ENCODE measurements around the gene TTC19. TPM values are rescaled to one million over a fixed set of nuclear protein-coding genes. Genes with fewer than 3 reads are reported as not detected.

The TTC19 gene
- polyA plus RNA-seq, 1 donor (not counting 4 experiments of a cell fraction or from before 2014, with no cell fraction given): 14.3 TPM

DNA sequence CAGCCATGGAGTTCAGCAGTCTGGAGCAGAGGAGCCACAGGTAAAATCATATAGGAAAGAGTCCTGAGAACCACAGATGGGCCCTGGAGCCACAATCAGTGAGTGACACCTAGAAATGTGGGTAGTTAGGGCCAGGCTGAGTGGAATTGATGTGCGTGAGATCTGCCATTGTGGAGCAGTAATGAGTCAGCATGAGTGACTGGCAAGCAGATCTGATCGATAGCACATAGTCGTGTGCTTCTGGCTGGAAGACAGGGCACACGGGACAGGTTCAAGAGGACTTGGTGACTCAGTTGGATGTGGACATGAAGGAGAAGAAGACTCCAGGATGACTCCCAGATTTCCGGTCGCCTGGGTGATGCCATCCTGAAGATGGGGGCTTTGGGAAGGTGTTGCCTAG is 42.4 kb upstream of the TTC19 start:
- FAIRE-seq: peak; percentile 61
- peak; percentile 86 for DNase-seq (ENCODE audit: low read depth, low spot score)
- TF ChIP-seq EZH2 (IDR thresholded peaks at IDR 0.05; ENCODE audit: low read length): no peak
- TF ChIP-seq, protein P1, sequence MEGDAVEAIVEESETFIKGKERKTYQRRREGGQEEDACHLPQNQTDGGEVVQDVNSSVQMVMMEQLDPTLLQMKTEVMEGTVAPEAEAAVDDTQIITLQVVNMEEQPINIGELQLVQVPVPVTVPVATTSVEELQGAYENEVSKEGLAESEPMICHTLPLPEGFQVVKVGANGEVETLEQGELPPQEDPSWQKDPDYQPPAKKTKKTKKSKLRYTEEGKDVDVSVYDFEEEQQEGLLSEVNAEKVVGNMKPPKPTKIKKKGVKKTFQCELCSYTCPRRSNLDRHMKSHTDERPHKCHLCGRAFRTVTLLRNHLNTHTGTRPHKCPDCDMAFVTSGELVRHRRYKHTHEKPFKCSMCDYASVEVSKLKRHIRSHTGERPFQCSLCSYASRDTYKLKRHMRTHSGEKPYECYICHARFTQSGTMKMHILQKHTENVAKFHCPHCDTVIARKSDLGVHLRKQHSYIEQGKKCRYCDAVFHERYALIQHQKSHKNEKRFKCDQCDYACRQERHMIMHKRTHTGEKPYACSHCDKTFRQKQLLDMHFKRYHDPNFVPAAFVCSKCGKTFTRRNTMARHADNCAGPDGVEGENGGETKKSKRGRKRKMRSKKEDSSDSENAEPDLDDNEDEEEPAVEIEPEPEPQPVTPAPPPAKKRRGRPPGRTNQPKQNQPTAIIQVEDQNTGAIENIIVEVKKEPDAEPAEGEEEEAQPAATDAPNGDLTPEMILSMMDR (optimal IDR thresholded peaks at IDR 0.05 in 1 of 3, IDR thresholded peaks at IDR 0.05 in 1 of 3, conservative IDR thresholded peaks at IDR 0.05 in 1 of 3; ENCODE audit: extremely low read depth in 1 of 3, insufficient read depth in 2 of 3, low read length in 3 of 3): peak in 1 of 3 experiments; percentile 23
- peaks cover 63% of the 10 kb centered on the region for H3K79me2 ChIP-seq (ENCODE audit: control insufficient read depth, insufficient read depth, low read length)
- H3K9ac ChIP-seq (ENCODE audit: control insufficient read depth, extremely low read depth, insufficient read depth, low read length): no peak overlapping the region
- peak overlapping the region; percentile 70 for H3K27ac ChIP-seq (ENCODE audit: control insufficient read depth, insufficient read depth, low read length)
- no peaks in the 10 kb centered on the region for H4K20me1 ChIP-seq (ENCODE audit: control insufficient read depth, extremely low read depth, insufficient read depth, low read length)
- dilution Hi-C loops (cut with MboI; ENCODE audit: extremely low pct_ligation_motif_present, low sequenced_read_pairs): no loop called here
- H2AFZ ChIP-seq (ENCODE audit: control insufficient read depth, low read length): no peak overlapping the region
- H3K9me1 ChIP-seq (ENCODE audit: control insufficient read depth, extremely low read depth, insufficient read depth, low read length): no peaks in the 10 kb centered on the region
- H3K4me1 ChIP-seq (ENCODE audit: control insufficient read depth, extremely low read depth, insufficient read depth, low read length): peaks cover 64% of the 10 kb centered on the region
- peaks cover 0 to 7% of the 10 kb centered on the region in 2 experiments for H3K36me3 ChIP-seq (ENCODE audit: control insufficient read depth in 2 of 2, extremely low read depth in 1 of 2, insufficient read depth in 2 of 2, low read length in 2 of 2)
- H3K4me2 ChIP-seq (ENCODE audit: control insufficient read depth, extremely low read depth, insufficient read depth, low read depth, low read length): peak overlapping the region; percentile 22
- no peak overlapping the region for H3K4me3 ChIP-seq (ENCODE audit: control insufficient read depth in 2 of 3, extremely low read depth in 1 of 3, insufficient read depth in 2 of 3, low read depth in 1 of 3, low read length in 3 of 3)
- H3K9me3 ChIP-seq (ENCODE audit: control insufficient read depth, low read depth, low read length): no peaks in the 10 kb centered on the region
- H3K27me3 ChIP-seq (ENCODE audit: control insufficient read depth, extremely low read depth, insufficient read depth, low read length): no peaks in the 10 kb centered on the region

DNA sequence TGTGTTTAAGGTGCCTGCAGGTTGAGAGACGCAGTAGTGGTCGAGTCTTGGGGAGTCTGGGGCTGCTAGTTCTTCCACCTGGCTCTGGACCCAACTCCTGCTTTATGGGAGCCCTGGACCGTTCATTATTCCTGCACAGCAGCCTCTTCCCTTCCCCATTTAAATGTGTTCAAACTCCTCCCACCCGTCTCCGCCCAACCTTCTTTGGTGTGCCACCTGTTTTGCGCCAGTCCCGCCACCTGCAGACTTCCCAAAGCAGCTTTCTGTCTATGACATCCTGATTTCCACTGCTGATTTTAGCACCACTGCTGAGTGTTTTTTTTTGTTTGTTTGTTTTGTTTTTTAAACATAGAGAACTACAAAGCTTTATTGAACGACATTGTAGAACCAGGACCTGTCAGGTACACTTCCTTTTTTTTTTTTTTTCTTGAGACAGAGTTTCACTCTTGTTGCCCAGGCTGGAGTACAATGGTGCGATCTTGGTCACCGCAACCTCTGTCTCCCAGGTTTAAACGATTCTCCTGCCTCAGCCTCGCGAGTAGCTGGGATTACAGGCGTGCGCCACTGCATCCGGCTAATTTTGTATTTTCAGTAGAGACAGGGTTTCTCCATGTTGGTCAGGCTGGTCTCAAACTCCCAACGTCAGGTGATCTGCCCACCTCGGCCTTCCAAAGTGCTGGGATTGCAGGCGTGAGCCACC is 41.9 kb upstream of the TTC19 start:
- no peak for FAIRE-seq
- dilution Hi-C loops (cut with MboI; ENCODE audit: extremely low pct_ligation_motif_present, low sequenced_read_pairs): no loop called here
- Histone ChIP-seq H2AFZ (ENCODE audit: control insufficient read depth, low read length) (no peak overlapping the region), H3K79me2 (ENCODE audit: control insufficient read depth, insufficient read depth, low read length) (peaks cover 61% of the 10 kb centered on the region), H3K4me1 (ENCODE audit: control insufficient read depth, extremely low read depth, insufficient read depth, low read length) (peaks cover 64% of the 10 kb centered on the region), H3K4me2 (ENCODE audit: control insufficient read depth, extremely low read depth, insufficient read depth, low read depth, low read length) (peak overlapping the region; percentile 93), H4K20me1 (ENCODE audit: control insufficient read depth, extremely low read depth, insufficient read depth, low read length) (no peaks in the 10 kb centered on the region), H3K27ac (ENCODE audit: control insufficient read depth, insufficient read depth, low read length) (peak overlapping the region; percentile 100), H3K9me3 (ENCODE audit: control insufficient read depth, low read depth, low read length) (no peaks in the 10 kb centered on the region), H3K9ac (ENCODE audit: control insufficient read depth, extremely low read depth, insufficient read depth, low read length) (peak overlapping the region; percentile 79), H3K36me3 (ENCODE audit: control insufficient read depth in 2 of 2, extremely low read depth in 1 of 2, insufficient read depth in 2 of 2, low read length in 2 of 2) (peaks cover 0 to 3% of the 10 kb centered on the region in 2 experiments), H3K4me3 (ENCODE audit: control insufficient read depth in 2 of 3, extremely low read depth in 1 of 3, insufficient read depth in 2 of 3, low read depth in 1 of 3, low read length in 3 of 3) (no peak overlapping the region), H3K9me1 (ENCODE audit: control insufficient read depth, extremely low read depth, insufficient read depth, low read length) (no peaks in the 10 kb centered on the region), H3K27me3 (ENCODE audit: control insufficient read depth, extremely low read depth, insufficient read depth, low read length) (no peaks in the 10 kb centered on the region)
- TF ChIP-seq EZH2 (IDR thresholded peaks at IDR 0.05; ENCODE audit: low read length): no peak
- TF ChIP-seq, protein P1 (optimal IDR thresholded peaks at IDR 0.05 in 1 of 3, IDR thresholded peaks at IDR 0.05 in 1 of 3, conservative IDR thresholded peaks at IDR 0.05 in 1 of 3; ENCODE audit: extremely low read depth in 1 of 3, insufficient read depth in 2 of 3, low read length in 3 of 3): no peak
- DNase-seq (ENCODE audit: low read depth, low spot score): no peak
